Left lung (tissue), 10 donors: ENCODE results near the gene CREB5. TPM values are rescaled to one million over a fixed set of nuclear protein-coding genes. Genes with fewer than 3 reads are reported as not detected.
A peak's percentile ranks its signal among the peaks of the same experiment; 100 is the strongest.

Experiments used
- ATAC-seq: fragments of 200-7000 bp; cut with Tn5 transposase; one replicate; pipeline ENCODE4 v1.9.1; 2020; ENCODE audit warnings: moderate library complexity
- DNase-seq, 4 donors: peaks; one replicate each; pipeline ENCODE4 v3.0.0-alpha.2; 2013 to 2020
- H3K27ac ChIP-seq, 2 donors: fragments of 200-600 bp; sonication (generic) in 1 of 2; one replicate each; pipeline versions ENCODE4 v1.5.0 to v1.8.0; 2020 to 2021
- H3K27me3 ChIP-seq, 2 donors: fragments of 200-600 bp; sonication (generic) in 1 of 2; one replicate each; pipeline versions ENCODE4 v1.5.0 to v1.8.0; 2020 to 2021
- H3K36me3 ChIP-seq, 2 donors: fragments of 200-600 bp; sonication (generic) in 1 of 2; one replicate each; pipeline versions ENCODE4 v1.5.0 to v1.8.0; 2020 to 2021
- H3K4me1 ChIP-seq, 2 donors: fragments of 200-600 bp; one replicate each; pipeline ENCODE4 v1.8.0; 2021
- H3K4me3 ChIP-seq, 2 donors: fragments of 200-600 bp; sonication (generic) in 1 of 2; one replicate each; pipeline versions ENCODE4 v1.5.0 to v1.8.0; 2020 to 2021; ENCODE audit warnings: mild to moderate bottlenecking in 1 of 2
- H3K9me3 ChIP-seq, 2 donors: fragments of 200-600 bp; sonication (generic) in 1 of 2; one replicate each; pipeline versions ENCODE4 v1.5.0 to v1.8.0; 2020 to 2021
- CTCF ChIP-seq, 2 donors: fragments of 200-600 bp; sonication (generic) in 1 of 2; IDR thresholded peaks; one replicate each; pipeline versions ENCODE4 v1.5.0 to v1.8.0; 2021; ENCODE audit warnings: antibody characterized with exemption in 2 of 2
- intact Hi-C, 2 donors: fragments of 100-400 bp; cut with DNase I; formaldehyde crosslinking; loops; one replicate each; pipeline versions ENCODE4 v1.11.2 to v1.14.2; 2022
- polyA plus RNA-seq, 6 donors: library from polyadenylated mRNA; unstranded; fragments of 120-200 nt; gene quantifications; one replicate each; pipeline ENCODE4 v1.2.1, GENCODE V29; 2013; ENCODE audit not compliant: insufficient read length in 6 of 6
- total RNA-seq, 2 donors: library from RNA; stranded (reverse); fragmentation: NEBNext Ultra II Directional; extraction: Animal tissue kit (Norgen Biotek cat#: 25700); gene quantifications; one replicate each; pipeline ENCODE4 v1.2.1, GENCODE V29; 2021
- donor health status: DM: no; HTN: yes; CAD: no.
- donor health status: DM: no; HTN: no; CAD: no.

CREB5 gene
- total and polyA plus RNA-seq, 8 donors: 6.6 to 19.9 (median 15.7) TPM

GRCh38 chr7:28478656-28479055 lies 66.3 kb downstream of the CREB5 start:
- Histone ChIP-seq H3K4me3 (no peak overlapping the region), H3K4me1 (no peaks in the 10 kb centered on the region), H3K27me3 (peaks cover 0 to 4% of the 10 kb centered on the region in 2 donors), H3K36me3 (no peaks in the 10 kb centered on the region), H3K9me3 (no peaks in the 10 kb centered on the region), H3K27ac (no peak overlapping the region)
- intact Hi-C loops: no loop called here
- DNase-seq (no peak), ATAC-seq (no peak)
- TF ChIP-seq CTCF (IDR thresholded peaks at IDR 0.05): no peak

GRCh38 chr7:28479507-28479947 lies 67.2 kb downstream of the CREB5 start:
- Histone ChIP-seq H3K27me3 (peaks cover 0 to 4% of the 10 kb centered on the region in 2 donors), H3K4me3 (no peak overlapping the region), H3K9me3 (no peaks in the 10 kb centered on the region), H3K36me3 (no peaks in the 10 kb centered on the region), H3K4me1 (no peaks in the 10 kb centered on the region), H3K27ac (no peak overlapping the region)
- intact Hi-C loops: no loop called here
- ATAC-seq (no peak), DNase-seq (no peak)
- TF ChIP-seq CTCF (IDR thresholded peaks at IDR 0.05): no peak

GRCh38 chr7:28480595-28480994 lies 68.3 kb downstream of the CREB5 start:
- Histone ChIP-seq H3K27ac (no peak overlapping the region), H3K36me3 (no peaks in the 10 kb centered on the region), H3K4me1 (no peaks in the 10 kb centered on the region), H3K9me3 (no peaks in the 10 kb centered on the region), H3K27me3 (peaks cover 0 to 2% of the 10 kb centered on the region in 2 donors), H3K4me3 (no peak overlapping the region)
- intact Hi-C loops: no loop called here
- ATAC-seq (no peak), DNase-seq (no peak)
- no peak for TF ChIP-seq CTCF (IDR thresholded peaks at IDR 0.05)

- DNase-seq: peak in 1 of 4 donors; percentile 26
- H3K9me3 ChIP-seq: no peaks in the 10 kb centered on the region
- H3K4me1 ChIP-seq: no peaks in the 10 kb centered on the region
- TF ChIP-seq CTCF (IDR thresholded peaks at IDR 0.05): no peak
- no peaks in the 10 kb centered on the region for H3K27me3 ChIP-seq
- intact Hi-C loops: no loop called here
- ATAC-seq: no peak
- H3K27ac ChIP-seq: no peak overlapping the region
- H3K36me3 ChIP-seq: no peaks in the 10 kb centered on the region
- H3K4me3 ChIP-seq: no peak overlapping the region
These were observed 69.0 kb downstream of the CREB5 start for GRCh38 chr7:28481091-28481926.

- intact Hi-C loops: no loop called here
- Histone ChIP-seq H3K27ac (no peak overlapping the region), H3K4me1 (no peaks in the 10 kb centered on the region), H3K27me3 (no peaks in the 10 kb centered on the region), H3K9me3 (no peaks in the 10 kb centered on the region), H3K4me3 (no peak overlapping the region), H3K36me3 (no peaks in the 10 kb centered on the region)
- no peak for TF ChIP-seq CTCF (IDR thresholded peaks at IDR 0.05)
- ATAC-seq (no peak), DNase-seq (no peak)
These were observed 70.8 kb downstream of the CREB5 start for GRCh38 chr7:28483112-28483511.
